Peyer's patch (tissue), 4 donors: Measurements from ENCODE around the gene CP. TPM values are rescaled to one million over a fixed set of nuclear protein-coding genes. Genes with fewer than 3 reads are reported as not detected.

Source experiments
- DNase-seq, 3 donors: peaks; one replicate each; pipeline ENCODE4 v3.0.0-alpha.2; 2017 to 2019
- H3K27ac ChIP-seq, 4 donors: fragments of 200-600 bp; sonication (generic); one replicate each; pipeline ENCODE4 v1.5.1; 2016 to 2019
- H3K27me3 ChIP-seq, 2 donors: fragments of 200-600 bp; sonication (generic); one replicate each; pipeline ENCODE4 v1.5.1; 2019
- H3K36me3 ChIP-seq, 3 donors: fragments of 200-600 bp; sonication (generic); one replicate each; pipeline ENCODE4 v1.5.1; 2016 to 2019
- H3K4me1 ChIP-seq, 4 donors: fragments of 200-600 bp; sonication (generic); one replicate each; pipeline ENCODE4 v1.5.1; 2016 to 2019
- H3K4me3 ChIP-seq, 4 donors: fragments of 200-600 bp; sonication (generic); 1 replicate in 3 of 4; 2 replicates in 1 of 4; pipeline ENCODE4 v1.5.1; 2016 to 2019; ENCODE audit warnings: mild to moderate bottlenecking in 1 of 4
- H3K9me3 ChIP-seq, 4 donors: fragments of 200-600 bp; sonication (generic); one replicate each; pipeline ENCODE4 v1.5.1; 2016 to 2019; ENCODE audit warnings: mild to moderate bottlenecking in 1 of 4
- POLR2A ChIP-seq, 2 donors: fragments of 450-650 bp; IDR thresholded peaks; one replicate each; pipeline ENCODE4 v1.5.1; 2017; ENCODE audit warnings: antibody characterized with exemption in 2 of 2, mild to moderate bottlenecking in 2 of 2, moderate library complexity in 2 of 2
- total RNA-seq, 4 donors: library from RNA; depleted of rRNA; stranded (reverse); fragments of >200 nt; gene quantifications; one replicate each; pipeline ENCODE4 v1.1.0, GENCODE V29; 2016
- TF ChIP-seq, protein P1 (sequence below), 6 experiments: fragments of 450-650 bp in 4 of 6; fragments of 200-600 bp in 2 of 6; sonication (generic) in 1 of 6; IDR thresholded peaks; one replicate each; pipeline ENCODE4 v1.5.1; 2017 to 2019; ENCODE audit warnings: antibody characterized with exemption in 6 of 6, mild to moderate bottlenecking in 3 of 6, moderate library complexity in 1 of 6

Gene CP
- total RNA-seq, 4 donors from 2014 or later, result 4.7 to 37.8 (median 19.2) TPM

DNA sequence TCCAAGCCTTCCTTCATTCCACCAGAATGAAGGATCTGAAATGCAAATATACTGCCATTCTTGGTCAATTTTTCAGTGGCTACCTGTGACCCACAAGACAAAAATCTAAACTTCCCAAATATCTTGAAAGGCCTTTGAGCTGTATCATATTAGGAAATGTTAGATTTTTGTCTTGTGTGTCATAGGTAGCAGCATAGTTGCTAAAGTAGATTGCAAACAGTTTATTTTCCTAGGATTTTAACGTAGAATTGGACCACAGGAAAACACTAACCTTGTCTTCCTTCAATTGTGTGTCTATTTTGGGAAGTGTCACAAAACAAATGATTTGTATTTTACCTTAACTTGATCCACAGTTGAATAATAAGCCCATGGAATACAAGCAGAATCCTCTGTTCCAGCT is 42.4 kb downstream of the CP start:
- no peak for TF ChIP-seq POLR2A (IDR thresholded peaks at IDR 0.05)
- TF ChIP-seq, protein P1, sequence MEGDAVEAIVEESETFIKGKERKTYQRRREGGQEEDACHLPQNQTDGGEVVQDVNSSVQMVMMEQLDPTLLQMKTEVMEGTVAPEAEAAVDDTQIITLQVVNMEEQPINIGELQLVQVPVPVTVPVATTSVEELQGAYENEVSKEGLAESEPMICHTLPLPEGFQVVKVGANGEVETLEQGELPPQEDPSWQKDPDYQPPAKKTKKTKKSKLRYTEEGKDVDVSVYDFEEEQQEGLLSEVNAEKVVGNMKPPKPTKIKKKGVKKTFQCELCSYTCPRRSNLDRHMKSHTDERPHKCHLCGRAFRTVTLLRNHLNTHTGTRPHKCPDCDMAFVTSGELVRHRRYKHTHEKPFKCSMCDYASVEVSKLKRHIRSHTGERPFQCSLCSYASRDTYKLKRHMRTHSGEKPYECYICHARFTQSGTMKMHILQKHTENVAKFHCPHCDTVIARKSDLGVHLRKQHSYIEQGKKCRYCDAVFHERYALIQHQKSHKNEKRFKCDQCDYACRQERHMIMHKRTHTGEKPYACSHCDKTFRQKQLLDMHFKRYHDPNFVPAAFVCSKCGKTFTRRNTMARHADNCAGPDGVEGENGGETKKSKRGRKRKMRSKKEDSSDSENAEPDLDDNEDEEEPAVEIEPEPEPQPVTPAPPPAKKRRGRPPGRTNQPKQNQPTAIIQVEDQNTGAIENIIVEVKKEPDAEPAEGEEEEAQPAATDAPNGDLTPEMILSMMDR (IDR thresholded peaks at IDR 0.05), result no peak
- Histone ChIP-seq H3K9me3 (no peaks in the 10 kb centered on the region), H3K27me3 (no peaks in the 10 kb centered on the region), H3K4me3 (no peak overlapping the region), H3K27ac (no peak overlapping the region), H3K4me1 (no peaks in the 10 kb centered on the region), H3K36me3 (peaks cover 0 to 26% (median 0%) of the 10 kb centered on the region in 3 donors)
- no peak for DNase-seq

DNA sequence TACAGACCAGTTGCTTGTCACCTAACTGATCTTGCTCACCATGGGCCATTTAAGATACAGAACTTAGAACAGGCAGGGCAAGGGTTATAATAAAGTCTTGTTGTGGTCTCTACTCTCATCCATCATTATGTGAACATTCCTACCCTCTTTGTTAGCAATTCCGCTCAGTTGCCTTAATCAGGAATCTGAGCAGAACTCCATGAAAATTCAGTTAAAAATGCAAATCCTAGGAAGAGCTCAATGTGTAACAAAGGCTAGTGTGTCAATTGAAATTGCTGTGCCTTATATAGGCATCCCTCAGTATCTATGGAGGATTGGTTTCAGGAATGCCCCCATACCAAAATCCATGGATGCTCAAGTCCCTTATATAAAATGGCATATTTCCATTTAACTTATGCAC is 44.5 kb downstream of the CP start:
- DNase-seq, result no peak
- Histone ChIP-seq H3K27me3 (no peaks in the 10 kb centered on the region), H3K4me3 (no peak overlapping the region), H3K36me3 (peaks cover 0 to 46% (median 0%) of the 10 kb centered on the region in 3 donors), H3K27ac (no peak overlapping the region), H3K4me1 (no peaks in the 10 kb centered on the region), H3K9me3 (no peaks in the 10 kb centered on the region)
- no peak for TF ChIP-seq POLR2A (IDR thresholded peaks at IDR 0.05)
- TF ChIP-seq, protein P1 (IDR thresholded peaks at IDR 0.05), result no peak

DNA sequence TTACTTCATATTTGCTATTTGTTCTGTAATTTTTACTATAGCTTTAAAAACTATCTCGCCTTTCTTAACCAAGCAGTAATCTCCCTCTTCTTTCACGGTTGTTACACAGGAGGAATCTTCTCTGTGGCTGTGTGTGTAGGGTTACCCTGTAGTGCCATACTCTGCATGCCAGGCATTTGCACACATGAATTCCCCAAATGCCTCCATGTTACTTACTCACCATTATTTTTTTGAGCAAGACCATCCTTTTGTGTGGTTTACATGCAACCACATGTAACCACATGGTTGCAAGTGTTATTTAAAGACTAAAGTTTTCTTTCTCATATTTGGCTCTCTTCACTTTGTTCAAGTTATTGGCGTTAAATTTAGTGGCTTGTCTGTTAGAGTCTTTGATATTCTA is 46.7 kb downstream of the CP start:
- no peak overlapping the region for H3K4me3 ChIP-seq
- peaks cover 0 to 64% (median 0%) of the 10 kb centered on the region in 3 donors for H3K36me3 ChIP-seq
- no peaks in the 10 kb centered on the region for H3K4me1 ChIP-seq
- no peak for DNase-seq
- H3K27ac ChIP-seq, result no peak overlapping the region
- H3K27me3 ChIP-seq, result no peaks in the 10 kb centered on the region
- TF ChIP-seq POLR2A (IDR thresholded peaks at IDR 0.05), result no peak
- TF ChIP-seq, protein P1 (IDR thresholded peaks at IDR 0.05), result no peak
- H3K9me3 ChIP-seq, result no peaks in the 10 kb centered on the region

DNA sequence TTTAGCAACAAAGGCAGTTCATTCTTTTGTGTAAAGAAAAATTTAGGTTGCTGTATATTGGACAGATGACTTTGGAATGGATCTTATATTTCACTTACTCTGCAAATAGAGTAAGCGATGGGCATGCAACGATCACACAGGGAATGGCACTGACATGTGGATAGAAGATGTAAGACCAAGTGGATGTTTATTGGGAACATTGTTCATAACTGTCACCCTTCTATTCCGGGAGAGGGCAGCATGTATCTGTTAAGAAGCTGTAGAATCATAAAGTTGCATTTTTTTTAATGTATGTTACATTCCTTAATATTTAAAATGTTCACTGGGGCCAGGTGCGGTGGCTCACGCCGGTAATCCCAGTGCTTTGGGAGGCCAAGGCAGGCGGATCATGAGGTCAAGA is 51.0 kb downstream of the CP start:
- Histone ChIP-seq H3K9me3 (no peaks in the 10 kb centered on the region), H3K4me3 (no peak overlapping the region), H3K27me3 (no peaks in the 10 kb centered on the region), H3K4me1 (no peaks in the 10 kb centered on the region), H3K36me3 (peaks cover 0 to 86% (median 0%) of the 10 kb centered on the region in 3 donors), H3K27ac (no peak overlapping the region)
- TF ChIP-seq POLR2A (IDR thresholded peaks at IDR 0.05), result no peak
- TF ChIP-seq, protein P1 (IDR thresholded peaks at IDR 0.05), result no peak
- no peak for DNase-seq

DNA sequence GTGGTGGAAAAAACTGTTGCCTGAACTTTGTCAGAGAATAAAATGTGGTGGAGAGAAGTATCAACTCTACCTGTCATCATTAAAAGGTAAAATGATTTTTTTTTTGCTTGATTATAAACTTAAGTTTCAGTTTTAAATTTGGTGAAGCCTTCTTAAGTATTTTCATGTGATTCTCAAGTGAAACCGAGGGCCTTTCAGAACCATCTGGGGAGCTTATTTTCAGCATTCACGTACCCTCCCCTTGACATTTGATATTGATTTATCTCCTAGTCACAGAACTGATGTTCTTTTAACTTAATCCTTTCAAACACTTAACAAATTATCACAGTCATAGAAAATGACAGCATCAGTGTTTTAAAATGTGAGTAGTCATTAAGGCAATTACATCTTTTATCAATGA is 53.7 kb downstream of the CP start:
- Histone ChIP-seq H3K36me3 (peaks cover 0 to 88% (median 0%) of the 10 kb centered on the region in 3 donors), H3K27me3 (no peaks in the 10 kb centered on the region), H3K9me3 (no peaks in the 10 kb centered on the region), H3K4me3 (no peak overlapping the region), H3K27ac (no peak overlapping the region), H3K4me1 (no peaks in the 10 kb centered on the region)
- no peak for DNase-seq
- TF ChIP-seq, protein P1 (IDR thresholded peaks at IDR 0.05), result no peak
- no peak for TF ChIP-seq POLR2A (IDR thresholded peaks at IDR 0.05)

DNA sequence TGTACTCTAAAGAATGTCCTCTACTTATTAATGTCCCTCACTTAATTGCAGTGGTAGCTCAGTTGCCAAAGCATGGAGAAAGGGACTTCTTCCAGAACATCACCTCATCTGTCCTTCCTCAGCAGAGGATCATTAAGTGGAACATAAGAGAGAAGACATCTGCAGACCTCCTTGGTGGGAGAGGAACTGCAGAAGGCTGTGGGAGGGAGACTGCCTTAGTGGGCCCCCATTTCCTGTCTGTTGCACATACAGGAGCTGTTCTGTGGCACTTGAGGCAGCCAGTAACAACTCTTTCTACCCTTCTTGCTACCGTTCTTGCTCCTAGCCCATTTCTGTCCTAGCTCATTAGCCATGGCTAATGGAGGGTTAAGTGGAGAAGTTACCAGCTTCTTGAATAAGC is 58.6 kb downstream of the CP start:
- H3K27me3 ChIP-seq, result no peaks in the 10 kb centered on the region
- H3K36me3 ChIP-seq, result peaks cover 0 to 74% (median 0%) of the 10 kb centered on the region in 3 donors
- H3K4me1 ChIP-seq, result no peaks in the 10 kb centered on the region
- no peak overlapping the region for H3K27ac ChIP-seq
- no peak for DNase-seq
- no peak overlapping the region for H3K4me3 ChIP-seq
- TF ChIP-seq POLR2A (IDR thresholded peaks at IDR 0.05), result no peak
- TF ChIP-seq, protein P1 (IDR thresholded peaks at IDR 0.05), result no peak
- no peaks in the 10 kb centered on the region for H3K9me3 ChIP-seq
